CD8-positive, alpha-beta memory T cell (primary cell): ENCODE results near the gene OR1F1. TPM values are rescaled to one million over a fixed set of nuclear protein-coding genes. Genes with fewer than 3 reads are reported as not detected.

ENCODE experiments used
- CTCF ChIA-PET: fragments of 350-600 bp; sonication (Branson Sonifier 250); formaldehyde crosslinking; loops from one replicate; lab custom pipeline; 2021; ENCODE audit warnings: antibody characterized with exemption; lab: Charles Lee
- POLR2A ChIA-PET: fragments of 350-600 bp; sonication (Branson Sonifier 250); formaldehyde crosslinking; loops from one replicate; lab custom pipeline; 2021; ENCODE audit warnings: antibody characterized with exemption; lab: Charles Lee
- DNase-seq, 5 donors: peaks; one replicate each; pipeline versions ENCODE4 v3.0.0 to v3.0.0-alpha.2; 2020 to 2022; ENCODE audit warnings: mixed read lengths in 1 of 5
- H3K27ac ChIP-seq: one replicate; pipeline ENCODE4 v1.7.0; 2013; ENCODE audit warnings: low read depth, mild to moderate bottlenecking, low read length, moderate library complexity
- H3K27me3 ChIP-seq: 2 replicates; pipeline ENCODE4 v1.7.0; 2013; ENCODE audit warnings: low read length, mild to moderate bottlenecking; ENCODE audit not compliant: insufficient read depth, poor library complexity, severe bottlenecking
- H3K36me3 ChIP-seq: 2 replicates; pipeline ENCODE4 v1.7.0; 2013; ENCODE audit warnings: mild to moderate bottlenecking, low read length, moderate library complexity; ENCODE audit not compliant: insufficient read depth
- H3K4me1 ChIP-seq: 2 replicates; pipeline ENCODE4 v1.7.0; 2013; ENCODE audit warnings: mild to moderate bottlenecking, low read length, moderate library complexity; ENCODE audit not compliant: insufficient read depth
- H3K4me3 ChIP-seq: 2 replicates; pipeline ENCODE4 v1.7.0; 2013; ENCODE audit warnings: mild to moderate bottlenecking, low read length
- H3K9me3 ChIP-seq: 2 replicates; pipeline ENCODE4 v1.7.0; 2013; ENCODE audit warnings: mild to moderate bottlenecking, low read length
- H3K27ac Mint-ChIP-seq, 8 donors: one replicate each; pipeline ENCODE4 v1.8.0; 2020 to 2021; ENCODE audit warnings: mixed read lengths in 8 of 8, mild to moderate bottlenecking in 6 of 8, inconsistent platforms in 3 of 8, moderate library complexity in 3 of 8
- H3K27me3 Mint-ChIP-seq, 2 donors: one replicate each; pipeline ENCODE4 v1.8.0; 2020 to 2021; ENCODE audit warnings: mixed read lengths in 2 of 2, mild to moderate bottlenecking in 1 of 2, moderate library complexity in 1 of 2
- H3K36me3 Mint-ChIP-seq, 3 donors: one replicate each; pipeline ENCODE4 v1.8.0; 2020 to 2021; ENCODE audit warnings: mixed read lengths in 3 of 3, inconsistent platforms in 1 of 3, mild to moderate bottlenecking in 1 of 3
- H3K4me1 Mint-ChIP-seq, 3 donors: one replicate each; pipeline ENCODE4 v1.8.0; 2020 to 2021; ENCODE audit warnings: mixed read lengths in 3 of 3, inconsistent platforms in 1 of 3, mild to moderate bottlenecking in 1 of 3
- H3K4me3 Mint-ChIP-seq, 7 donors: one replicate each; pipeline ENCODE4 v1.8.0; 2020 to 2021; ENCODE audit warnings: mixed read lengths in 7 of 7, mild to moderate bottlenecking in 6 of 7, moderate library complexity in 4 of 7, inconsistent platforms in 2 of 7
- H3K9me3 Mint-ChIP-seq, 5 donors: one replicate each; pipeline ENCODE4 v1.8.0; 2020 to 2022; ENCODE audit warnings: mixed read lengths in 5 of 5, mild to moderate bottlenecking in 3 of 5, moderate library complexity in 2 of 5, inconsistent platforms in 1 of 5
- polyA plus RNA-seq: library from polyadenylated mRNA; unstranded; fragments of 300-500 nt; fragmentation: Illumina TruSeq; gene quantifications from one replicate; pipeline ENCODE4 v1.2.3, GENCODE V29; 2021
- total RNA-seq, 2 experiments: library from RNA; stranded (reverse); gene quantifications; one replicate each; pipeline ENCODE4 v1.2.3, GENCODE V29; 2021

The OR1F1 gene
- total and polyA plus RNA-seq, 3 experiments from 2014 or later: not detected

DNA sequence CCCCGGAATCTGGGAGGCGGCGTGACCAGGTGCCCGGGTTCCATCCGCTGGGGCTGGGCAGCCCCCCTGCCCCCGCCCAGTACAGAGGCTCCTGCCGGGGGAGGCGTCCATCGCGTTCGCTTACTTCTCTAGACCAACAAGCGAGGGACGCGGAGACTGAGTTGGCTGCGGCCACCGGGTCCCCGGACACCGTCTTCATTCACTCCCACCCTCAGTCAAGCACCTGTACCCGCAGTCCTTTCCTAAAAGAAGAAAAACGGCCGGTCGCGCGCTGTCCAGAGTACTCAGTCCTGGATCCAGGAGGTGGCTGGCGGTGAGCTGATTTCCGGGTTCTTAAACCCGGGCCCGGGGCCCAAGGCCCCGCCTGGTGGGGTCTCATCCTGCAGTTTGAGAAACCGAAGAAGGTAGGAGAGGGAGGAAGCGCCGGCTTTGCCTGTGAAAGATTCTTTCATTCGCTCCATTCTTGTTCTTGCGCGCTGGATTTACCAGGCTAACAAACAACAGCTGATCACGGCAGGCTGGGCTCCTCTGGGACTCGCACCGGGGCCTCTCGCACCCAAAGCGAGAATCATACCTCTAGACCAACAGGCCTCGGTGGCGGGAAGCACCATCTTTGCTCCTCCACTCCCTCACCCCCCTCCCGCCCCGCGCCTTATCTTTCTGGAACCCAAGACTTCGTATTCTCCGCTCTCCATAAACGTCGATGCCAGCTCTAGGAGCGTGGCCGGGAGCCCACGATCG, 17.4 kb upstream of the OR1F1 start:
- ChIA-PET POLR2A (interaction anchor here (0.6 to 3.1 kb wide), 2 partner anchors 12 to 159 kb away, joined by 9 to 16 read pairs; no protein-coding TSS in a partner anchor), CTCF (interaction anchor here (1.0 to 5.5 kb wide), 7 partner anchors 10 to 287 kb away, joined by 3 to 48 read pairs (median 4); no protein-coding TSS in a partner anchor)
- DNase-seq: no peak
- Histone ChIP-seq H3K27me3 (peaks cover 34% of the 10 kb centered on the region), H3K4me1 (peaks cover 36% of the 10 kb centered on the region), H3K27ac (no peak overlapping the region), H3K9me3 (no peaks in the 10 kb centered on the region), H3K4me3 (peak overlapping the region; percentile 53), H3K36me3 (no peaks in the 10 kb centered on the region)
- Mint-ChIP-seq H3K27me3 (peaks cover 23 to 26% of the 10 kb centered on the region in 2 donors), H3K36me3 (no peaks in the 10 kb centered on the region), H3K4me1 (peaks cover 29 to 44% (median 43%) of the 10 kb centered on the region in 3 donors), H3K27ac (peak overlapping the region; percentile 69 to 89 (median 82)), H3K9me3 (no peaks in the 10 kb centered on the region), H3K4me3 (peak overlapping the region; percentile 73 to 93 (median 81))

DNA sequence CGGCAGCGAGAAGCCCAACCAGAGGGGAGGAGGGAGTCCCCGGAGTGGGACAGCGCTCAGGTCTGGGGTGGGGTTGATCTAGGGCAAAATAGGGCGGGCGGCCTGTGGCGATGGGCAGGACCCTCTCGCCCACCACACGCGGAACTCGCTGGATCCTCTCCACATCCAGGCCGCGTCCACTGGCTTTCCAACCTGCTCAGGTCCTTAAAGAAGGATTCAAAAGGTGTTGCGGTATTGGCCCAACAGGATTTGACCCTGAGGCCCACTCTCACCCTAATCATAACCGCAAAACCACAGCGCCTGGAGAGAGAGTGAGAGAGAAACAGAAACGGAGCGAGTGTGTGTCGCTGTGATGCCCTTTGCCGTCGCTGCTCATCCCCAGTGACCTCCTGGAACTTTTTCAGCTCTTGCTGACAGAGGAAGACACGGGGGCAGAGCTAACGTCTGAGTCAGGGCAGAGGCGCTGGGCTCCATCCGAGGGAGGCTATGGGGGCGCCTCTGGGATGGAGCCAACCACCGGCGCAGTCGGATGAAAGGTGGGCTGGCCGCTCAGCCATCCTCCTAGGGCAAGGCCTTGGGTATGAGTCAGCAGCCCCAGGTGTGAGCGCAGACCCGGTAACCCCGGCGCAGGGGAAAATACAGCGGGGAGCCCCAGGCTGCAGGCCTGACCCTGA, 16.7 kb upstream of the OR1F1 start:
- Mint-ChIP-seq H3K27ac (peak overlapping the region; percentile 69 to 90 (median 82)), H3K27me3 (peaks cover 30 to 33% of the 10 kb centered on the region in 2 donors), H3K9me3 (no peaks in the 10 kb centered on the region), H3K36me3 (no peaks in the 10 kb centered on the region), H3K4me1 (peaks cover 31 to 45% (median 43%) of the 10 kb centered on the region in 3 donors), H3K4me3 (peak overlapping the region; percentile 73 to 93 (median 81))
- ChIA-PET POLR2A (interaction anchor here (0.6 to 3.1 kb wide), 8 partner anchors 9 to 160 kb away, joined by 3 to 16 read pairs (median 5); partner anchors contain the start of gene ZNF263), CTCF (interaction anchor here (1.0 to 5.5 kb wide), 8 partner anchors 9 to 286 kb away, joined by 3 to 48 read pairs (median 4); no protein-coding TSS in a partner anchor)
- peak in 4 of 5 donors; percentile 46 to 75 (median 48) for DNase-seq
- peaks cover 35% of the 10 kb centered on the region for H3K4me1 ChIP-seq
- no peaks in the 10 kb centered on the region for H3K9me3 ChIP-seq
- peak overlapping the region; percentile 53 for H3K4me3 ChIP-seq
- H3K36me3 ChIP-seq: no peaks in the 10 kb centered on the region
- H3K27me3 ChIP-seq: peaks cover 40% of the 10 kb centered on the region
- no peak overlapping the region for H3K27ac ChIP-seq

DNA sequence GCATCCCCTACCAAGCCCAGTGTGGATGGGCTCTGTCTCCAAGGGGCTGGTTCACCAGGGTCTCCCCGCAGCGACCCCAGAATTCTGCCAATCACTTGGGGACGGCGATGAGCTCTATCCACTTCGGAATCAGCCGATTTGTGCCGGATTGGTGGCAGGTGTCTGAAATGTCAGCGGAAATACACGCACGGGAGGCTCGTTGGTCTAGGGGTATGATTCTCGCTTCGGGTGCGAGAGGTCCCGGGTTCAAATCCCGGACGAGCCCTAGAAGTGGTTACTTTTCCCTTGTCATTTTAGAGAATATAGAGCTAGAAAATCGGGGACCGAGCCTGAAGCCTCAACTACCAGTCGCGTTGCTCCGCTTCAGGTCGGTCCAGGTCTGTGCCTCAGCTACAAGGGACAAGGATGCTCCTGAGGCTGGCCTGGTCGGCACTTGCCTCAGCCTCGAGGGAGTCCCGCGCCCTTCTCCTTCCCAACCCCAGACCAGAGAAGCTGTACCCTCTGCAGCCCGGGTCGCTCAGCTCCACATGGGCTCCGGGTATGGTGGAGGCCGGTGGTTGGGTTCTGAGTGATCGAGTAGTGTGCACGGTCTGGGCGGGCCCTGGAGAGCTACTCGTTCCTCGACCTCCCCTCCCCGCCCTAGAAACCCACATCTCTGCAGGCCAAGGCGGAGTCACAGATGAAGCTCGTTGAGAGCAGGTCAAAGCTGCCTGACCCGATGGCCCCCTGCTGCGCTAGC, 16.0 kb upstream of the OR1F1 start:
- ChIA-PET CTCF (interaction anchor here (1.1 to 5.5 kb wide), 6 partner anchors 8 to 285 kb away, joined by 3 to 48 read pairs (median 4); no protein-coding TSS in a partner anchor), POLR2A (interaction anchor here (0.6 to 3.1 kb wide), 8 partner anchors 10 to 111 kb away, joined by 3 to 16 read pairs (median 4); partner anchors contain the start of gene ZNF263)
- peaks cover 31 to 45% (median 43%) of the 10 kb centered on the region in 3 donors for H3K4me1 Mint-ChIP-seq
- Histone ChIP-seq H3K4me1 (peaks cover 35% of the 10 kb centered on the region), H3K9me3 (no peaks in the 10 kb centered on the region), H3K27me3 (peaks cover 42% of the 10 kb centered on the region), H3K27ac (no peak overlapping the region), H3K36me3 (no peaks in the 10 kb centered on the region), H3K4me3 (peak overlapping the region; percentile 53)
- peak overlapping the region; percentile 73 to 93 (median 81) for H3K4me3 Mint-ChIP-seq
- peaks cover 34 to 40% of the 10 kb centered on the region in 2 donors for H3K27me3 Mint-ChIP-seq
- peak overlapping the region; percentile 69 to 90 (median 82) for H3K27ac Mint-ChIP-seq
- no peaks in the 10 kb centered on the region for H3K9me3 Mint-ChIP-seq
- H3K36me3 Mint-ChIP-seq: no peaks in the 10 kb centered on the region
- no peak for DNase-seq

DNA sequence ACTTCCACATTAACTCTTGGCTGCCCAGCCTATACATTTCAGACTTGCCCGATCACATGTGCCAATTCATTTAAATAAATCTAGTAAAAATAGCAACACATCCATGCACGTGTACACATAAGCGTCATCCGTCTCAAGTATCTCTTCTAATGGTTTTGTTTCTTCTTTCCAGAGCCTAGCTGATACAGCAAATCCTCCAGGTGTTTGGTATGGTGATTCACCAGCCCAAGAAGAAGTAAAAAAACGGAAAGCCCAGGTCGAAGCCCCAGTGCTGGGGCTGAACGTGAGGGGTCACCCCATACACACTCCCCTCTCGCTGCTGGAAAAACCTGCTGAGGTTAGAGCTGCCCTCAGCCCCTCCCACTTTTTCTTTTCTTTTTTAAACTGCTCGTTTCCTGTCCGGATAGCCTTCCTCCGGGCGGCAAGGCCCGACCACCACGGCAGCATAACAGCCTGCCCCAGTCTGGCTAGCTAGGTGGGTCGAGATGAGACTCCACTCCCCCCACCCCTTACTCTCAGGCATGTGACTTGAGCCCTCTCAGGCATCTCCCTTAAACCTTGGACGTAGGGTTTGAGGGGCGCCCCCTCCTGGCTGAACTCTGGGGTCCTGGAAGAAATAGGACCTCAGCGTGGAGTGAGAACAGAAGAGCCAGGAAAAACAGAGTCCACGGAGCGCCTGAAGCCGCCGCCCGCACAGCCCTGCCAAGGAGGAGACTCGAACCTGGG, 13.9 kb upstream of the OR1F1 start:
- Mint-ChIP-seq H3K4me1 (peaks cover 31 to 45% (median 43%) of the 10 kb centered on the region in 3 donors), H3K4me3 (peak overlapping the region; percentile 14 to 44 (median 27)), H3K27ac (peak overlapping the region in 2 of 8 donors; percentile 38 to 43), H3K36me3 (no peaks in the 10 kb centered on the region), H3K9me3 (peaks cover 0 to 2% (median 0%) of the 10 kb centered on the region in 5 donors), H3K27me3 (peaks cover 48 to 53% of the 10 kb centered on the region in 2 donors)
- H3K4me3 ChIP-seq: no peak overlapping the region
- POLR2A ChIA-PET: interaction anchor here (0.6 kb wide), 1 partner anchor 13 kb away, joined by 3 read pairs; no protein-coding TSS in a partner anchor
- no peak overlapping the region for H3K27ac ChIP-seq
- no peaks in the 10 kb centered on the region for H3K9me3 ChIP-seq
- DNase-seq: no peak
- CTCF ChIA-PET: interaction anchor here (1.4 kb wide), 1 partner anchor 69 kb away, joined by 3 read pairs; no protein-coding TSS in a partner anchor
- peaks cover 35% of the 10 kb centered on the region for H3K4me1 ChIP-seq
- peaks cover 42% of the 10 kb centered on the region for H3K27me3 ChIP-seq
- H3K36me3 ChIP-seq: no peaks in the 10 kb centered on the region

DNA sequence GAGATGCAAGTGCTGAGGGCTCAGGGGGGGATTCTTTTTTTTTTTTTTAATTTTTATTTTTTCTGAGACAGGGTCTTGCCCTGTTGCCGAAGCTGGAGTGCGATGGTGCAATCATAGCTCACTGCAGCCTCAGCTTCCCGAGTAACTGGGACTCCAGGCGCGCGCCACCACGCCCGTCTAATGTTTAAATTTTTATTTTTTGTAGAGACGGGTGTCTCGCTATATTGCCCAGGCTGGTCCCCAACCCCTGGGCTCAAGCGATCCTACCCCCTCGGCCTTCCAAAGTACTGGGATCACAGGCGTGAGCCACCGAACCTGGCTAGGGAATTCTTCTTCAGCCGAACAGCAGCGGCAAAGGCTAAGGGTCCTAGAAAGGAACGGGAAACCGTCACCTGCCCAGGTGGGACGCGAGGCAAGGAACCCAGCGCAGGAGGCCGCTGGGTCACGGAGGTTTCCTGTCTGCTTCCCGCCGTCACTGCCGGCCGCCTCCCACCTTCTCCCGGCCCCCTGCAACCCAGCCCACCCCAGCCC, 13.3 kb upstream of the OR1F1 start:
- H3K4me1 ChIP-seq: peaks cover 35% of the 10 kb centered on the region
- CTCF ChIA-PET: interaction anchor here (1.3 to 1.4 kb wide), 2 partner anchors 10 to 68 kb away, joined by 3 read pairs; no protein-coding TSS in a partner anchor
- Mint-ChIP-seq H3K36me3 (no peaks in the 10 kb centered on the region), H3K4me3 (peak overlapping the region in 3 of 7 donors; percentile 15 to 44 (median 27)), H3K27me3 (peaks cover 53 to 59% of the 10 kb centered on the region in 2 donors), H3K4me1 (peaks cover 31 to 45% (median 43%) of the 10 kb centered on the region in 3 donors), H3K9me3 (peaks cover 0 to 2% (median 0%) of the 10 kb centered on the region in 5 donors), H3K27ac (peak overlapping the region in 1 of 8 donors; percentile 43)
- DNase-seq: no peak
- no peaks in the 10 kb centered on the region for H3K9me3 ChIP-seq
- POLR2A ChIA-PET: interaction anchor here (0.6 kb wide), 1 partner anchor 12 kb away, joined by 3 read pairs; no protein-coding TSS in a partner anchor
- H3K36me3 ChIP-seq: no peaks in the 10 kb centered on the region
- H3K4me3 ChIP-seq: no peak overlapping the region
- no peak overlapping the region for H3K27ac ChIP-seq
- H3K27me3 ChIP-seq: peaks cover 48% of the 10 kb centered on the region

DNA sequence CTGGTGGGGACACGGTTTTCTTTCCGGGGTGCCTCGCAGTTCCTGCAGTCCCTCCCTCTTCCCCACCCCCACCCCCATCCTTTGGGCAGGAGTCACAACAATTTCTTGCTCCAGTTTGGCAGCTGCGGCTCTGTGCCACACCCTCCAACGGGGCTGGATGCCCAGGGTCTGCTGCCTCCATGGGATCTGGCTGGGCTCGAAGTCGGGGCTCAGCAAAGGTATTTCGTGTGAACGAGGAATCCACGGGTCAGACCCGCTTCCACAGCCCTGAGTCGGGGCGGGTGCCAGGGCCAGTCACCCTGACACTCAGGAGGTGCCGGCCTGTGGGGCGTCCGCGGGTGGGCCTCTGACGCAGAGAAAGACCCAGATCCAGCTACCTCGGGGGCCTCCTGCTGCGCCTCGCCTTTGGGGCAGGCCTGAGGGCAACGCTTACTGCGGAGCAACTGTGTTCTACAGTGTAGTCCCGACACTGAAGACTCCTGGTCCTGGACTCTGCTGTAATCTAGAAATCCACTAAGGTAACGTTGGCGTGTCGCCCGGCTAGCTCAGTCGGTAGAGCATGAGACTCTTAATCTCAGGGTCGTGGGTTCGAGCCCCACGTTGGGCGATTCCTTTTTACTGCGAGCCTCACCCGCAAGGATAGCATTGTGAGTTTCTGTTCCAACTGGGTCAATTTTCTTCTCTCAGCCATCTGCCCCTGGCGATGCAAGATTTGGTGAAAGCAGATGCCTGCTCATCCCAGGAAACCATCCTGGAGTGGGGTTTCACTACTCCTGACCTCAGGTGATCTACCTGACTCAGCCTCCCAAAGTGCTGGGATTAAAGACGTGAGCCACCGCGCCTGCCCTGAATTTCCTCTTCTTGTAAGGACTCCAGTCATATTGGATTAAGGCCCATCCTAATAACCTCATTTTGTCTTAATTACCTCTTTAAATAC, 12.6 kb upstream of the OR1F1 start:
- Histone ChIP-seq H3K4me1 (peaks cover 35% of the 10 kb centered on the region), H3K36me3 (no peaks in the 10 kb centered on the region), H3K27ac (no peak overlapping the region), H3K27me3 (peaks cover 55% of the 10 kb centered on the region), H3K9me3 (no peaks in the 10 kb centered on the region), H3K4me3 (no peak overlapping the region)
- peaks cover 31 to 43% (median 42%) of the 10 kb centered on the region in 3 donors for H3K4me1 Mint-ChIP-seq
- H3K9me3 Mint-ChIP-seq: peaks cover 0 to 2% (median 0%) of the 10 kb centered on the region in 5 donors
- H3K27ac Mint-ChIP-seq: peak overlapping the region in 3 of 8 donors; percentile 11 to 39 (median 33)
- CTCF ChIA-PET: interaction anchor here (1.3 to 1.4 kb wide), 2 partner anchors 10 to 68 kb away, joined by 3 read pairs; no protein-coding TSS in a partner anchor
- POLR2A ChIA-PET: interaction anchor here (0.6 kb wide), 1 partner anchor 11 kb away, joined by 3 read pairs; no protein-coding TSS in a partner anchor
- no peak for DNase-seq
- peak overlapping the region in 6 of 7 donors; percentile 14 to 42 (median 26) for H3K4me3 Mint-ChIP-seq
- no peaks in the 10 kb centered on the region for H3K36me3 Mint-ChIP-seq
- H3K27me3 Mint-ChIP-seq: peaks cover 57 to 66% of the 10 kb centered on the region in 2 donors
